WI38 (cell line): Measurements from ENCODE around the gene C19orf25.
"Not testable (repeated sequence)": the region's sequence is repeated elsewhere in the genome, so short reads cannot be mapped to it uniquely, and the experiment has no call there.

Experiments used
- H3K4me3 ChIP-seq: 2 replicates; pipeline ENCODE4 v1.5.1; 2011; ENCODE audit warnings: low read depth, mild to moderate bottlenecking, control low read depth, low read length
- CTCF ChIP-seq: IDR thresholded peaks from 2 replicates; pipeline ENCODE4 v1.5.1; 2012; ENCODE audit warnings: low read depth, mild to moderate bottlenecking, control low read depth, low read length

The C19orf25 gene

DNA sequence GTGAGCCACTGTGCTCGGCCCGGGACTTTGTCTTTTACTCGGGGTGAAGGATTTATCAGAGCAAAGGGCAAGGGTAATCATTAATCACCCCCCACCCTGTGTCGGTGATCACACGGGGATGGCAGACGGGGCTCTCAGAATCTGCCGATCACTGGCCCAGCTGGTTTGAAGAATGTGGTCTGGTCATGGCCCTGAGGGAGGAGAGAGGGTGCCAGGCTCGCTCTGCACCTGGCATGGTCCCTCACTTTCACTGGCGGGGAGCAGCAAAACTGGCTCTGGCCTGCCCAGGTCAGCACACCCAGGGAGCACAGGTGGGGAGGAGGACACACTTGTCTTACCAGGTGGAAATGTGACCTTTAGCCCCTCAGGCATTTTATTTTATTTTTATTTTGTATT lies 22.2 kb upstream of the C19orf25 start:
- H3K4me3 ChIP-seq = no peak overlapping the region
- TF ChIP-seq CTCF = no peak

GRCh38 chr19:1499231-1499630 lies 20.2 kb upstream of the C19orf25 start:
- H3K4me3 ChIP-seq = not testable (repeated sequence)

- TF ChIP-seq CTCF = no peak
Observed at GRCh38 chr19:1497578-1498235, 18.7 kb upstream of the C19orf25 start.

DNA sequence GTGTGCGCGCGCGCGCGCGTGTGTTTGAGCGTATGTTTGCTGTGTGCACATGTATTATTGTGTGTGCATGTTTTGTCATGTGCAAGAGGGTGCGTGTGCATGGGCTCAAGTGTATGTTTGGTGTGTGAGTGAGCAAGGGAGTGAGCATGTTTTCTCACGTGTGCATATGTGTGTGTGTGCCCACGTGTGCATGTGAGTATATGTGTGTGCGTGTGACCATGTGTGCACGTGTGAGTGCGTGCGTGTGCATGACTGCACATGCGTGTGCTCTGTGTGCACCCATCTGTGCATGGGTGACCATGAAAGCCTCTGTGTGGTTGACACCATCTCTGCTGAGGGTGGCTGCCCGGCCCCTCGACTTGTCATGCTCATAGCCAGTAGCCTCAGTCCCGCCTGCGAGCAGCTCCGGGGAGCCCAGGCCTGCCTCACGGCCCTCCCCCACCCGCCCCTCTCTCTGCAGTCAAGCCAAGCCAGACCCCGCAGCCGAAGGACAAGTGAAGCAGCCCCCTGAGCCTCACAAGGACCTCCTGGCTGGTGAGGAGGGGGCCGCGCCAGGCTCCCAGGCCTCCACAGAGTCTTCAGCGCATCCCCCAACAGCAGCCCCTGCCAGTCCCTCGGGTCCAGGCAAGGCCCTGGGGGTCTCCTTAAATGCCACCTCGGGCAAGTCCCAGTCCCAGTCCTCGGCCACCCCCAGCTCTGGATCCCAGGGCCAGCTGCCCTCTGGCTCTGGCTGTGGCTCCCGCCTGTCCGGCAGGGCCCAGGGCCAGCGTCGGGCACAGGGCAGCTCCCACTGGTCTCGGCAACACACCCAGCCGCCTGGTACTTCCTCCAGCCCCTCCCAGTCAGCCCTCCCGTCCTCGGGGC lies 17.9 kb upstream of the C19orf25 start:
- H3K4me3 ChIP-seq = no peak overlapping the region
- TF ChIP-seq CTCF = no peak

More at GRCh38 chr19:1497578-1498235, 18.7 kb upstream of the C19orf25 start:
- H3K4me3 ChIP-seq = no peak overlapping the region

- no peak for TF ChIP-seq CTCF
- no peak overlapping the region for H3K4me3 ChIP-seq
Observed at GRCh38 chr19:1495799-1496713, 17.0 kb upstream of the C19orf25 start.

GRCh38 chr19:1495051-1495798 lies 16.2 kb upstream of the C19orf25 start:
- no peak for TF ChIP-seq CTCF
- no peak overlapping the region for H3K4me3 ChIP-seq

- no peak for TF ChIP-seq CTCF
- no peak overlapping the region for H3K4me3 ChIP-seq
Observed at GRCh38 chr19:1494115-1494815, 15.2 kb upstream of the C19orf25 start.
